ENCODE data around the gene OPCML.

Gene OPCML

GRCh38 chr11:132913295-132913694, 619.0 kb downstream of the OPCML start:
- Histone ChIP-seq H3K27me3 (ENCODE audit: control insufficient read depth in 1 of 2, insufficient read depth in 2 of 2, low read length in 2 of 2) (no peaks in the 10 kb centered on the region), H3K27ac (ENCODE audit: low read depth, low read length) (no peak overlapping the region), H3K4me1 (ENCODE audit: control insufficient read depth in 1 of 2, insufficient read depth in 2 of 2, low read length in 2 of 2) (peaks cover 4 to 6% of the 10 kb centered on the region in 2 donors), H3K4me3 (ENCODE audit: low read depth in 1 of 2, low read length in 2 of 2) (no peak overlapping the region), H3K9me3 (ENCODE audit: control insufficient read depth in 1 of 2, low read length in 2 of 2) (no peaks in the 10 kb centered on the region), H3K36me3 (ENCODE audit: control insufficient read depth in 1 of 2, insufficient read depth in 2 of 2, low read length in 2 of 2) (no peaks in the 10 kb centered on the region), H3K9ac (ENCODE audit: low read depth in 1 of 2, low read length in 2 of 2) (no peak overlapping the region)

- peaks cover 4 to 6% of the 10 kb centered on the region in 2 donors for H3K4me1 ChIP-seq (ENCODE audit: control insufficient read depth in 1 of 2, insufficient read depth in 2 of 2, low read length in 2 of 2)
- no peak overlapping the region for H3K27ac ChIP-seq (ENCODE audit: low read depth, low read length)
- no peaks in the 10 kb centered on the region for H3K9me3 ChIP-seq (ENCODE audit: control insufficient read depth in 1 of 2, low read length in 2 of 2)
- H3K27me3 ChIP-seq (ENCODE audit: control insufficient read depth in 1 of 2, insufficient read depth in 2 of 2, low read length in 2 of 2), result no peaks in the 10 kb centered on the region
- no peaks in the 10 kb centered on the region for H3K36me3 ChIP-seq (ENCODE audit: control insufficient read depth in 1 of 2, insufficient read depth in 2 of 2, low read length in 2 of 2)
- no peak overlapping the region for H3K9ac ChIP-seq (ENCODE audit: low read depth in 1 of 2, low read length in 2 of 2)
- no peak overlapping the region for H3K4me3 ChIP-seq (ENCODE audit: low read depth in 1 of 2, low read length in 2 of 2)
These were observed 621.1 kb downstream of the OPCML start for GRCh38 chr11:132911186-132911585.

DNA sequence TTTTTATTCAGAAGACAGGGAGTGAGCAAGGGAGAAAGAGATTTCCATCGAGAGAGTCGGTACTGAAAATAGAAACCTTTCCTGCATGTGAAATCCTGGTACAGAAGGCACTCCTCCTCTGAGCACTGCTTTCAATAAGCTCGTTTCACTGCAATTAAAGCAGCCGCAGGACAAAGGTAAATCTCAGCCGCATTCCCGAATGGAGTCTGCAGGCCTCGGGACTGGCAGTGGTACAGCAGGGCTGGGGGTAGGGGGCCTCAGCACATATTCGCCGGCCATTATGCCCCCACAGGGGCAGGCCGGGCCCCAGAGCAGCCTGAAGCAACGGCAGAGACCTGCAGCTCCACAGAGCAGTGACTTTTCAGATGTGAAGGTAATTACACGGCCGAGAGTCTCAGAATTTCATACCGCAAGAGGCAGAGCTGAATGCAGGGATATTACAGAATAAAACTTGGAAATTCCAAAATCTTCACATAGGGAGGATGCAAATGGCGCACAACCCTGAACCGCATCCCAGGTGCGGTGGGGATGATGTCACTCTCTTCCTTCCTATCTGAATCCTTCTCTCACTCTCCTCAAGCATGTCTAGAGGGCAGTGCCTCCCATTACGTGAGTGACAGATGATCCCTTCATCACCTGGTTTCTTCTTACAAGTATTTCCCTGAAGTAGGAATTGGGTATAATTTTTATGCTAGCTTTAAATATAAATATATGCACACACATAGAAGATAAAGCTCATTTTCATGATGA, 622.1 kb downstream of the OPCML start:
- Histone ChIP-seq H3K27ac (ENCODE audit: low read depth, low read length) (no peak overlapping the region), H3K9me3 (ENCODE audit: control insufficient read depth in 1 of 2, low read length in 2 of 2) (no peaks in the 10 kb centered on the region), H3K9ac (ENCODE audit: low read depth in 1 of 2, low read length in 2 of 2) (no peak overlapping the region), H3K36me3 (ENCODE audit: control insufficient read depth in 1 of 2, insufficient read depth in 2 of 2, low read length in 2 of 2) (no peaks in the 10 kb centered on the region), H3K4me3 (ENCODE audit: low read depth in 1 of 2, low read length in 2 of 2) (no peak overlapping the region), H3K4me1 (ENCODE audit: control insufficient read depth in 1 of 2, insufficient read depth in 2 of 2, low read length in 2 of 2) (peaks cover 4 to 6% of the 10 kb centered on the region in 2 donors), H3K27me3 (ENCODE audit: control insufficient read depth in 1 of 2, insufficient read depth in 2 of 2, low read length in 2 of 2) (no peaks in the 10 kb centered on the region)

DNA sequence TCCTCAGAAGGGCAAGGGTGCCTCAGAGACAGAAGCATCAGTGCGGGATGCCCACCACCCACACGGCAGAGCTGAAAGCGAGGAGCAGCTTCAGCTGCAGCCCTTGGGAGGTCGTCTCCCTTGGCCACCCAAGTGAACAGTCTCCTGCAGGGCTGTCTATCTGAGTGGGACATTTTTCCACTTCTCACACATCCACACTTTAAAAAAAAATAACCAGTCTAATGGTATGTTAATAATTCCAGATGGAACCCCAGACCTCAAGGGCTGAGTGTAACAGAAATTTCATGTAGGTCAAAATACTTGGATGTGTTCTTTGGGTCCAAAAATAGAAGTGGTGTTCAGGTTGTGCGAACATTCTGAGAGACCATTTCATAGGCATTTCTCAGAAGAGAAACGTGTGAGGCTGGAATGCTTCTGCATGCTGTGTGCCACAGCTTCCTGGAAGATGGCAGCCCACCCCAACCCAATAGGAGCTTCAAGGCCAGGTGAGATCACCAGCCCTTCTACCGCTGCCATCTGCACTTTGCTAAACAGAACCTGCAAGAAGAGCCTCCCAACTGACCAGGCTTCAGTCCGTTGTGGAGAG, 623.2 kb downstream of the OPCML start:
- no peaks in the 10 kb centered on the region for H3K36me3 ChIP-seq (ENCODE audit: control insufficient read depth in 1 of 2, insufficient read depth in 2 of 2, low read length in 2 of 2)
- H3K4me1 ChIP-seq (ENCODE audit: control insufficient read depth in 1 of 2, insufficient read depth in 2 of 2, low read length in 2 of 2), result peaks cover 4 to 6% of the 10 kb centered on the region in 2 donors
- H3K27ac ChIP-seq (ENCODE audit: low read depth, low read length), result no peak overlapping the region
- H3K27me3 ChIP-seq (ENCODE audit: control insufficient read depth in 1 of 2, insufficient read depth in 2 of 2, low read length in 2 of 2), result no peaks in the 10 kb centered on the region
- H3K4me3 ChIP-seq (ENCODE audit: low read depth in 1 of 2, low read length in 2 of 2), result no peak overlapping the region
- H3K9ac ChIP-seq (ENCODE audit: low read depth in 1 of 2, low read length in 2 of 2), result no peak overlapping the region
- H3K9me3 ChIP-seq (ENCODE audit: control insufficient read depth in 1 of 2, low read length in 2 of 2), result no peaks in the 10 kb centered on the region

- Histone ChIP-seq H3K27ac (ENCODE audit: low read depth, low read length) (no peak overlapping the region), H3K9ac (ENCODE audit: low read depth in 1 of 2, low read length in 2 of 2) (no peak overlapping the region), H3K4me3 (ENCODE audit: low read depth in 1 of 2, low read length in 2 of 2) (no peak overlapping the region), H3K4me1 (ENCODE audit: control insufficient read depth in 1 of 2, insufficient read depth in 2 of 2, low read length in 2 of 2) (peaks cover 4 to 6% of the 10 kb centered on the region in 2 donors), H3K9me3 (ENCODE audit: control insufficient read depth in 1 of 2, low read length in 2 of 2) (no peaks in the 10 kb centered on the region), H3K27me3 (ENCODE audit: control insufficient read depth in 1 of 2, insufficient read depth in 2 of 2, low read length in 2 of 2) (no peaks in the 10 kb centered on the region), H3K36me3 (ENCODE audit: control insufficient read depth in 1 of 2, insufficient read depth in 2 of 2, low read length in 2 of 2) (no peaks in the 10 kb centered on the region)
These were observed 623.9 kb downstream of the OPCML start for GRCh38 chr11:132908414-132908810.

DNA sequence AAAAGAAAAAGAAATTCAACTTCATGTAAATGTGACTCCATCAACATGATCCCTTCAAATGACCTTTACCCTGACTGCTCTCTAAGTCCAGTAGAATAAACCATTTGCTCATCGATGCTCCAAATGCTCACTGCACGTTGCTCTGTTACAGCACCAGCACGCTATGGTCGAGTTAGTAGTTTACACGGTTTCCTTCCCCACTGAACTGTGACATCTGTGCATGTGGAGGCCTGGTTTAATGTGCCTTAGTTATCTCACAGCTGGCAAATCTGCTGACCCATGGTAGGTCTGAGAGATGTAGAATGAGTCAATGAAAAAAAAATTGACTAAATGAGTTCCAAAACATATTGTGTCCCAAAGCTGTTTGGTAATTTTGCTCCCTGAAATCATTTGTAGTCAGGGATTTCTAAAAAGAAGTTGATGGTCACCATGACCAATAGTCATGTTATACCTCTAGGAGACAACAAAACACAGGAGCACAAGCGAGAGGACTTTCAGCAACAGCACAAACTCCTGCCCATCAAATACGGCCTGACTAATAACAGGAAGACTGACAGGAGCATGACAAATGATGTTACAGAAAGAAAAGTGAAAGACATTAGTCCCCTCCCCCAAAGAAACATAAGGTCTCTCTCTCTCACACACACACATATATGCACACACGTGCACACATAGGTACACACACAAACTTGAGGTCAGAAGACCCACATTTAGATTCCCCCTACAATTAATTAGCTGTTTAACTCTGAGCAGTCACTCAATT, 624.5 kb downstream of the OPCML start:
- H3K27me3 ChIP-seq (ENCODE audit: control insufficient read depth in 1 of 2, insufficient read depth in 2 of 2, low read length in 2 of 2), result no peaks in the 10 kb centered on the region

DNA sequence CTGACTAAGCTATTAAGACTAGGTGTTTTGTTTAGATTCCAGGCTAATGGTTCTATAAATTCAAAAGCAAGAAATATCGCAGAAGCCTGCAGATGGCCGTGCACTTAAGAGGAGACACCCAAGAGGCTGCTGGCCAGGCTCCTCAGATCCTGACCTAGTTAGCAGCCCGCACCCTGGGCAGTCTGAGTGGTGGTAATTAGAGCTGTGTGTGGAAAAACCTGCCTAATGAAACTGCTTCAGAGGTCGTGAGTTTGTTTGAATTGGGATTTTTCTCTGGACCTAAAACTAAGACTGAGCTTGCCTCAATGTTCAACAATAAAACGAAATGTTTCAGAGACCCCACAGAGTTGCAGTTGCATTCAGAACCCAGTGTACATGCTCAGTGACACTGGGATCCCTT, 627.7 kb downstream of the OPCML start:
- no peaks in the 10 kb centered on the region for H3K36me3 ChIP-seq (ENCODE audit: control insufficient read depth in 1 of 2, insufficient read depth in 2 of 2, low read length in 2 of 2)
- no peaks in the 10 kb centered on the region for H3K9me3 ChIP-seq (ENCODE audit: control insufficient read depth in 1 of 2, low read length in 2 of 2)
- no peak overlapping the region for H3K27ac ChIP-seq (ENCODE audit: low read depth, low read length)

More for the DNA sequence above, 624.5 kb downstream of the OPCML start:
- H3K36me3 ChIP-seq (ENCODE audit: control insufficient read depth in 1 of 2, insufficient read depth in 2 of 2, low read length in 2 of 2), result no peaks in the 10 kb centered on the region
- H3K9me3 ChIP-seq (ENCODE audit: control insufficient read depth in 1 of 2, low read length in 2 of 2), result no peaks in the 10 kb centered on the region
- H3K9ac ChIP-seq (ENCODE audit: low read depth in 1 of 2, low read length in 2 of 2), result no peak overlapping the region
- no peak overlapping the region for H3K4me3 ChIP-seq (ENCODE audit: low read depth in 1 of 2, low read length in 2 of 2)
- H3K4me1 ChIP-seq (ENCODE audit: control insufficient read depth in 1 of 2, insufficient read depth in 2 of 2, low read length in 2 of 2), result peaks cover 4 to 6% of the 10 kb centered on the region in 2 donors
- no peak overlapping the region for H3K27ac ChIP-seq (ENCODE audit: low read depth, low read length)

GRCh38 chr11:132904091-132904490, 628.2 kb downstream of the OPCML start:
- Histone ChIP-seq H3K27ac (ENCODE audit: low read depth, low read length) (no peak overlapping the region), H3K27me3 (ENCODE audit: control insufficient read depth in 1 of 2, insufficient read depth in 2 of 2, low read length in 2 of 2) (no peaks in the 10 kb centered on the region), H3K4me3 (ENCODE audit: low read depth in 1 of 2, low read length in 2 of 2) (no peak overlapping the region), H3K36me3 (ENCODE audit: control insufficient read depth in 1 of 2, insufficient read depth in 2 of 2, low read length in 2 of 2) (no peaks in the 10 kb centered on the region), H3K9me3 (ENCODE audit: control insufficient read depth in 1 of 2, low read length in 2 of 2) (no peaks in the 10 kb centered on the region), H3K9ac (ENCODE audit: low read depth in 1 of 2, low read length in 2 of 2) (no peak overlapping the region), H3K4me1 (ENCODE audit: control insufficient read depth in 1 of 2, insufficient read depth in 2 of 2, low read length in 2 of 2) (no peaks in the 10 kb centered on the region)

More for the DNA sequence above, 627.7 kb downstream of the OPCML start:
- Histone ChIP-seq H3K4me1 (ENCODE audit: control insufficient read depth in 1 of 2, insufficient read depth in 2 of 2, low read length in 2 of 2) (peaks cover 0 to 2% of the 10 kb centered on the region in 2 donors), H3K9ac (ENCODE audit: low read depth in 1 of 2, low read length in 2 of 2) (no peak overlapping the region), H3K4me3 (ENCODE audit: low read depth in 1 of 2, low read length in 2 of 2) (no peak overlapping the region), H3K27me3 (ENCODE audit: control insufficient read depth in 1 of 2, insufficient read depth in 2 of 2, low read length in 2 of 2) (no peaks in the 10 kb centered on the region)

DNA sequence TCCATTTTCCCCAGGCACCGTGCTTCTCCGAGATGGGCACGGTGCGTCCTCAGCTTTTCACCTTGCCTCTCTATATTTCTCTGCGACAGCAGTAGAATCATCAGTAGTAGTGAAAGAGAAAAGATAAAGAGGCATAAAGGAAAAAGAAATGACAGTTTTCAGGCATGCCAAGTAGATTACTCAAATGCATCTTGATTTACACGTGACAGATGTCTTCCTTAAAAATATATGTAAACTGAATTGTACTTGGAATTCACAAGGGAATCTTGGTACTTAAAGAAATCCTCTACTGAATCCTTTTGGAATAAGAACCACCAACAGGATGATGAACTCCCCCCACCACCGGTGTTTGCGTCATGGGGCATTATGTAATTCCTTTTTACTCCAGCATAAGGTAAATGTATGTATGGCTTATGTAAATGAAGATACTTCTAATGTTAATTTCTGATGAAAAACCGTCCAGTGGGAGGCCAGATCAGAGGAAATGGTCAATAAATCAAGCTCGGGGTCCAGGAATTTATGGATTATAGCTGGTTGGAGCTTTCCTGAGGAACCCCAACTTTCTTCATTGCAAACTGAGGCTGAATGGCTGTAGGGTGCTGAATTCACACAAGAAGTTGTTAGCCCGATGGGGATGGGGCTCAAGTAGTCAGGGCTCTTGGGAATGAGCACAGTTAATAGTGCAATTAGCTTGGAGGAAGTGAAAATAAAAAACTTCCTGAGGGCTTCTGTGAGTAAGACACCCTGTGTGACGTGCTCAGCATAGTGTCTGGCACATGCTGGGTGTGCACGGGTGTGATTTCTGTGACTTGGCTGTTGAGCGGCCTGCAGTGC, 630.4 kb downstream of the OPCML start:
- no peak overlapping the region for H3K9ac ChIP-seq (ENCODE audit: low read depth in 1 of 2, low read length in 2 of 2)
- H3K4me3 ChIP-seq (ENCODE audit: low read depth in 1 of 2, low read length in 2 of 2), result no peak overlapping the region
- H3K36me3 ChIP-seq (ENCODE audit: control insufficient read depth in 1 of 2, insufficient read depth in 2 of 2, low read length in 2 of 2), result no peaks in the 10 kb centered on the region
- H3K4me1 ChIP-seq (ENCODE audit: control insufficient read depth in 1 of 2, insufficient read depth in 2 of 2, low read length in 2 of 2), result no peaks in the 10 kb centered on the region
- no peaks in the 10 kb centered on the region for H3K9me3 ChIP-seq (ENCODE audit: control insufficient read depth in 1 of 2, low read length in 2 of 2)
- no peak overlapping the region for H3K27ac ChIP-seq (ENCODE audit: low read depth, low read length)
- no peaks in the 10 kb centered on the region for H3K27me3 ChIP-seq (ENCODE audit: control insufficient read depth in 1 of 2, insufficient read depth in 2 of 2, low read length in 2 of 2)
